MM.1S (cell line): ENCODE measurements around the gene CCSER1.

Experiments
- EZH2 ChIP-seq: fragments of 300-600 bp; sonication (generic); optimal IDR thresholded peaks from 2 replicates; pipeline ENCODE3; 2017; ENCODE audit warnings: low read depth, mild to moderate bottlenecking, antibody characterized with exemption, low read length, mixed read lengths
- TF ChIP-seq, protein P1 (sequence below): fragments of 300-600 bp; sonication (generic); IDR thresholded peaks from 2 replicates; pipeline ENCODE4 v1.5.1; 2016; ENCODE audit warnings: antibody characterized with exemption, low read length, mixed read lengths

DNA sequence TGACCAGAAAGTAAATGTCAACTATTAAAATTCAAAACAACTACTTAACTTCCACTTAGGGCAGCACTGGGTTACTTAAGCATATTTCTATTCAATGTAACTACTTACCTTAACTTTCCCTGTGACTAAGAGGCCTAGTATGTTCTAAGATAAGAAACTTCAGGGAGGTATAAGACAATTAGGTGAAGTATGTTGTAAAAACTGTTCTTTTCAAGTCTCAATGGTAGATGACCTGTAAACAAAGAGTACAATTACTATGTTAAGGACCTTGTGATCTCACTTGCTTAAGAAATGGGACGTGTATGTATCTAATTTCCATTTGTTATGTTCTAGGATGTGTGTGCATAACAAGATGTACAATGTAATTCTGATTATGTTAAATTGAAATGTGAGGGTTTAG is 960.5 kb downstream of the CCSER1 start:
- TF ChIP-seq, protein P1, sequence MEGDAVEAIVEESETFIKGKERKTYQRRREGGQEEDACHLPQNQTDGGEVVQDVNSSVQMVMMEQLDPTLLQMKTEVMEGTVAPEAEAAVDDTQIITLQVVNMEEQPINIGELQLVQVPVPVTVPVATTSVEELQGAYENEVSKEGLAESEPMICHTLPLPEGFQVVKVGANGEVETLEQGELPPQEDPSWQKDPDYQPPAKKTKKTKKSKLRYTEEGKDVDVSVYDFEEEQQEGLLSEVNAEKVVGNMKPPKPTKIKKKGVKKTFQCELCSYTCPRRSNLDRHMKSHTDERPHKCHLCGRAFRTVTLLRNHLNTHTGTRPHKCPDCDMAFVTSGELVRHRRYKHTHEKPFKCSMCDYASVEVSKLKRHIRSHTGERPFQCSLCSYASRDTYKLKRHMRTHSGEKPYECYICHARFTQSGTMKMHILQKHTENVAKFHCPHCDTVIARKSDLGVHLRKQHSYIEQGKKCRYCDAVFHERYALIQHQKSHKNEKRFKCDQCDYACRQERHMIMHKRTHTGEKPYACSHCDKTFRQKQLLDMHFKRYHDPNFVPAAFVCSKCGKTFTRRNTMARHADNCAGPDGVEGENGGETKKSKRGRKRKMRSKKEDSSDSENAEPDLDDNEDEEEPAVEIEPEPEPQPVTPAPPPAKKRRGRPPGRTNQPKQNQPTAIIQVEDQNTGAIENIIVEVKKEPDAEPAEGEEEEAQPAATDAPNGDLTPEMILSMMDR, result no peak
- no peak for TF ChIP-seq EZH2
